ENCODE measurements around the gene ZRANB3. TPM values are rescaled to one million over a fixed set of nuclear protein-coding genes. Genes with fewer than 3 reads are reported as not detected.

Gene ZRANB3
- total RNA-seq, 3 donors from 2014 or later: 3.2 to 6.1 (median 5.6) TPM

DNA sequence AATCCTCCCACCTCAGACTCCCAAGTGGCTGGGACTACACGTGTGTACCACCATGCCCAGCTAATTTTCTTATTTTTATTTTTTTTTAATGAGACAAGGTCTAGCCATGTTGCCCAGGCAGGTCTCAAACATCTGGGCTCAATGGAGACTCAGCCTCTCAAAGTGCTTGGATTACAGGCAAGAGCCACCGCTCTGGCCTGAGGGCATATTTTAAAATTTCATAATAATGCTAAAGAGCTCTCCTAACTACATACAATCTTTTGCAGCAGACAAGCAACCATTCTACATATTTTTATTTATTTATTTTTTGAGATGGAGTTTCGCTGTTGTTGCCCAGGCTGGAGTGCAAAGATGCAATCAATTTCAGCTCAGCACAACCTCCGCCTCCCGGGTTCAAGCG, 271.9 kb downstream of the ZRANB3 start:
- H3K4me1 ChIP-seq: no peaks in the 10 kb centered on the region
- DNase-seq (ENCODE audit: low spot score in 2 of 2): no peak
- no peak overlapping the region for H3K27ac ChIP-seq
- intact Hi-C loops (cut with DNase I; ENCODE audit: low total_unique reads): no loop called here
- H3K27me3 ChIP-seq: no peaks in the 10 kb centered on the region
- TF ChIP-seq, protein P1, sequence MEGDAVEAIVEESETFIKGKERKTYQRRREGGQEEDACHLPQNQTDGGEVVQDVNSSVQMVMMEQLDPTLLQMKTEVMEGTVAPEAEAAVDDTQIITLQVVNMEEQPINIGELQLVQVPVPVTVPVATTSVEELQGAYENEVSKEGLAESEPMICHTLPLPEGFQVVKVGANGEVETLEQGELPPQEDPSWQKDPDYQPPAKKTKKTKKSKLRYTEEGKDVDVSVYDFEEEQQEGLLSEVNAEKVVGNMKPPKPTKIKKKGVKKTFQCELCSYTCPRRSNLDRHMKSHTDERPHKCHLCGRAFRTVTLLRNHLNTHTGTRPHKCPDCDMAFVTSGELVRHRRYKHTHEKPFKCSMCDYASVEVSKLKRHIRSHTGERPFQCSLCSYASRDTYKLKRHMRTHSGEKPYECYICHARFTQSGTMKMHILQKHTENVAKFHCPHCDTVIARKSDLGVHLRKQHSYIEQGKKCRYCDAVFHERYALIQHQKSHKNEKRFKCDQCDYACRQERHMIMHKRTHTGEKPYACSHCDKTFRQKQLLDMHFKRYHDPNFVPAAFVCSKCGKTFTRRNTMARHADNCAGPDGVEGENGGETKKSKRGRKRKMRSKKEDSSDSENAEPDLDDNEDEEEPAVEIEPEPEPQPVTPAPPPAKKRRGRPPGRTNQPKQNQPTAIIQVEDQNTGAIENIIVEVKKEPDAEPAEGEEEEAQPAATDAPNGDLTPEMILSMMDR (IDR thresholded peaks at IDR 0.05): no peak
- no peak for TF ChIP-seq POLR2A (IDR thresholded peaks at IDR 0.05)
- TF ChIP-seq POLR2AphosphoS5 (IDR thresholded peaks at IDR 0.05): no peak
- H3K4me3 ChIP-seq: no peak overlapping the region
- H3K36me3 ChIP-seq: no peaks in the 10 kb centered on the region
- no peaks in the 10 kb centered on the region for H3K9me3 ChIP-seq

DNA sequence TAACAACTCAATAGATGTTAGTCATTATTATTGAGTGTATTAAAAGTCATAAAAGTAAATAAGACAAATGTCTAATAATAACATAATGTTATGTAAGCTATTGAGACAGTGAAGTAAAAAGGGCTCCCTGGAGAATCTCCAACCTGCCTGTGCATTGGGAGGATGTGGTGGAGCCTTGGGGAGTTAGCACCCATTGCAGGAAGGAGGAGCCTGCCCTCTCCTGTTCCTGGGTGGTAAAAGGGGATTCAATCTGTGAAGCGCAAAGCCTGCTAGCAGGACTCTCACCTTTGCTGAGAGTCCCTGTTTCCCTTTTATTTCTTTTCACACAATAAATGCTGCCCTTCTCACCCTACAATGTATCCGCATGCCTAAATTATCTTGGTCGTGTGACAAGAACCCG, 272.8 kb downstream of the ZRANB3 start:
- no peak overlapping the region for H3K27ac ChIP-seq
- DNase-seq (ENCODE audit: low spot score in 2 of 2): no peak
- no peaks in the 10 kb centered on the region for H3K9me3 ChIP-seq
- intact Hi-C loops (cut with DNase I; ENCODE audit: low total_unique reads): no loop called here
- H3K4me1 ChIP-seq: no peaks in the 10 kb centered on the region
- no peaks in the 10 kb centered on the region for H3K27me3 ChIP-seq
- TF ChIP-seq, protein P1 (IDR thresholded peaks at IDR 0.05): no peak
- no peak for TF ChIP-seq POLR2A (IDR thresholded peaks at IDR 0.05)
- no peak for TF ChIP-seq POLR2AphosphoS5 (IDR thresholded peaks at IDR 0.05)
- H3K4me3 ChIP-seq: no peak overlapping the region
- H3K36me3 ChIP-seq: no peaks in the 10 kb centered on the region

DNA sequence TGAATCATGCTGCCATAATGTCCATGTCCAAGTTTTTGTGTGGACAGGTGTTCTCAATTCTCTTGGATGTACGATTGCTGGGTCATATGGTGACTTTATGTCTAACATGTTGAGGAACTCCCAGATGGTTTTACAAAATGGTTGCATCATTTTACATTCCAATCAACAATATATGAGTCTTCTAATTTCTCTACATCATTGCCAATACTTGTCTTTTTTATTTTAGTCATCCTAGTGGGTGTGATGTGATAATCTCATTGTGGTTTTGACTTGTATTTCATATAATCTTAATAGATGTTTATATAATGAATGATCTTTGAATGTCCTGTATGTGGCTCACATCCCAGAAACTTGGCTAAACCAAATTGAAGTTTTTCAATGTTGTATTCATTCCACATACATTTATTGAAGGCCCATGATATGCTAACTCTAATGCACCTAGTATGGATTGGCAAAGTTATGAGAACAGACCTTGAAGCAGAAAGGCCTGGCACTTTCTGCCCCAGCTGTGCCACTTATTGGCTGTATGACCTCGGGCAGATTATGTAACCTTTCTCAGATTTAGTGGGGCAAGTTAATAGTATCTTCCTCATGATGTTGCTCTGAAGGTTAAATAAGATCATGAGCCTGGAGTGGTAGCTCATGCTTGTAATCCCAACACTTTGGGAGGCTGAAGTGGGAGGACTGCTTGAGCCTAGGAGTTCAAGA, 273.5 kb downstream of the ZRANB3 start:
- TF ChIP-seq, protein P1 (IDR thresholded peaks at IDR 0.05): no peak
- TF ChIP-seq POLR2AphosphoS5 (IDR thresholded peaks at IDR 0.05): no peak
- no peak for TF ChIP-seq POLR2A (IDR thresholded peaks at IDR 0.05)
- Histone ChIP-seq H3K36me3 (no peaks in the 10 kb centered on the region), H3K4me3 (no peak overlapping the region), H3K27me3 (no peaks in the 10 kb centered on the region), H3K9me3 (no peaks in the 10 kb centered on the region), H3K27ac (no peak overlapping the region), H3K4me1 (no peaks in the 10 kb centered on the region)
- intact Hi-C loops (cut with DNase I; ENCODE audit: low total_unique reads): no loop called here
- no peak for DNase-seq (ENCODE audit: low spot score in 2 of 2)

DNA sequence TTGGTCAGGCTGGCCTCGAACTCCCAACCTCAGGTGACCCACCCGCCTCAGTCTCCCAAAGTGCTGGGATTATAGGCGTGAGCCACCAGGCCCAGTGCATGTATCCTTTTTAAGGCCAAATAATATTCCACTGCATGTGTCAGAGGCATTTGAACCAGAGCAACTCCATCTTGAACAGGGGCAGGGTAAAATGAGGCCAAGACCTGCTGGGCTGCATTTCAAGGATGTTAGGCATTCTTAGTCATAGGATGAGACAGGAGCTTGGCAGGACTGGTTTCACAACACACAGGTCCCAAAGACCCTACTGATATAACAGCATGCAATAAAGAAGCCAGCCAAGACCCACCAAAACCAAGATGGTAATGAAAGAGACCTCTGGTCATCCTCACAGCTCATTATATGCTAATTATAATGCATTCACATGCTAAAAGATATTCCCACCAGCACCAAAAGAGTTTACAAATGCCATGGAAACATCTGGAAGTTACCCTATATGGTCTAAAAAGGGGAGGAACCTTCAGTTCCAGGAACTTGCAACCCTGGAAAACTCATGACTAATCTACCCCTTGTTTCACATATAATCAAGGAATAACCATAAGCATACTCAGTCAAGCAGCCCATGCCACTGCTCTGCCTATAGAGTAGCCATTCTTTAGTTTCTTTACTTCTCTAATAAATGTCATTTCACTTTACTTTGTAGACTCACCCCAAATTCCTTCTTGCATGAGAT, 274.3 kb downstream of the ZRANB3 start:
- Histone ChIP-seq H3K27ac (no peak overlapping the region), H3K4me3 (no peak overlapping the region), H3K27me3 (no peaks in the 10 kb centered on the region), H3K4me1 (no peaks in the 10 kb centered on the region), H3K36me3 (no peaks in the 10 kb centered on the region), H3K9me3 (no peaks in the 10 kb centered on the region)
- intact Hi-C loops (cut with DNase I; ENCODE audit: low total_unique reads): no loop called here
- TF ChIP-seq POLR2A (IDR thresholded peaks at IDR 0.05) (no peak), POLR2AphosphoS5 (IDR thresholded peaks at IDR 0.05) (no peak)
- TF ChIP-seq, protein P1 (IDR thresholded peaks at IDR 0.05): no peak
- no peak for DNase-seq (ENCODE audit: low spot score in 2 of 2)

DNA sequence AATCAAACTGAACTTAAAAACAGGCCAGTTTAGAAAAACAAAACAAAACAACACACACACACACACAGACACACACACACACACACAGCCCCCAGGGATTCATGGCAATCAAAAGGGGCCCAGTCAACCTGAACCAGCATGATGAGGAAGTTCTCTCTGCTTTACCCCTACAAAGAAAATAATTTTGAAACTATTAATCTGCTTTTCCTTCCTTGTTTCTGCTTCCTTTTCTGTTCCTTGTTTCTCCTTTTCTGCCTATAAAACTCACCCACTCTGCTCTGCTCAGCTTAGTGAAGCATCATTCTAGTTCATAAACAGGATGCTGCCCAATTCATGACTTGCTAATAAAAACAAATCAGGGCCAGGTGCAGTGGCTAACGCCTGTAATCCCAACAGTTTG, 275.8 kb downstream of the ZRANB3 start:
- peaks cover 7 to 9% of the 10 kb centered on the region in 2 donors for H3K9me3 ChIP-seq
- no peaks in the 10 kb centered on the region for H3K4me1 ChIP-seq
- no peaks in the 10 kb centered on the region for H3K27me3 ChIP-seq
- no peak overlapping the region for H3K27ac ChIP-seq
- H3K4me3 ChIP-seq: no peak overlapping the region
- TF ChIP-seq, protein P1 (IDR thresholded peaks at IDR 0.05): no peak
- no peak for TF ChIP-seq POLR2A (IDR thresholded peaks at IDR 0.05)
- TF ChIP-seq POLR2AphosphoS5 (IDR thresholded peaks at IDR 0.05): no peak
- intact Hi-C loops (cut with DNase I; ENCODE audit: low total_unique reads): no loop called here
- no peaks in the 10 kb centered on the region for H3K36me3 ChIP-seq
- no peak for DNase-seq (ENCODE audit: low spot score in 2 of 2)
